ENCODE measurements around the gene C19orf25. TPM values are rescaled to one million over a fixed set of nuclear protein-coding genes. Genes with fewer than 3 reads are reported as not detected.
"Not testable (repeated sequence)": the region's sequence is repeated elsewhere in the genome, so short reads cannot be mapped to it uniquely, and the experiment has no call there.

C19orf25 gene
- total RNA-seq, 1 donor from 2014 or later: 29.2 TPM

DNA sequence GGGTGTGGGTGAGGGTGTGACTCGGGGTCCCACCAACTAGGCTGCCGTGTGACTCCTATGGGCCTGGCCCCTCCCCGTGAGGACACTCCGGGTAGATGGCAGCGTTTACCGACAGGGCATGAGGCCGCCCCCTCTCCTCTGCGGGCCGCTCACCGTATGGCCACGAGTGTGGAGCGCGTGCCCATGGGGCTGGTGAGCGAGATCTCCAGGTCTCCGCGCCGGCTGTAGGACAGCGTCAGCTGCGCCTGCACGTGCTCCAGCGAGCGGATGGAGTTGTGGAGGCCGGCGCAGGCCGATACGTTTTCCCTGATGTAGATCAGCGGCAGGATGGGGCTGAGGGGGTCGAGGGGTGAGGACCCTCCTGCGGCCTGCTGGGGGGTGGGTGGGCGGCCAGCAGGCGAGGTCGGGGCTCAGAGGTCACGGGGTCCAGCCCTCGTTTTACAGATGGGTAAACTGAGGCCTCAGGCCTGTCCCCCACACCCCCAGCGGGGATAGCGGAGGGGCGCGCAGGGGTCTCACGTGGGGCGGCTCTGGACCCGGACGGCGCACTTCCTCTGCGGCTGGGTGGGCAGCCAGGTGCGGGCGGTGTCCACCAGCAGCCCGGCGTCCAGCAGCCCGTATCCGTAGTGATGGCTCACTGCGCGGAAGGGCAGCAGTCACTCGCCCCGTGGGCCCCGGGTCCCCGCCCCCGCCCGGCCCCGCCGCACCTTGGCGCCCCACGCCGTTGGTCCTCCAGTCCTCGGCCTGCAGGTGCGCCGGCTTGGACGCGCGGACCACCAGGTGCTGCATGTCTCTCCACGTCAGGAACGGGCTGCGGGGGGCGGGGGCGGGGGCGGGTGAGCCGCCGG lies 4.3 kb upstream of the C19orf25 start:
- Mint-ChIP-seq H3K27ac (ENCODE audit: unreplicated experiment) (no peak overlapping the region), H3K36me3 (ENCODE audit: unreplicated experiment) (no peaks in the 10 kb centered on the region), H3K27me3 (ENCODE audit: unreplicated experiment) (peaks cover 9% of the 10 kb centered on the region), H3K9me3 (ENCODE audit: unreplicated experiment) (peaks cover 10% of the 10 kb centered on the region), H3K4me1 (ENCODE audit: low read depth, unreplicated experiment) (peaks cover 2% of the 10 kb centered on the region), H3K4me3 (ENCODE audit: unreplicated experiment) (no peak overlapping the region)
- TF ChIP-seq, protein P1, sequence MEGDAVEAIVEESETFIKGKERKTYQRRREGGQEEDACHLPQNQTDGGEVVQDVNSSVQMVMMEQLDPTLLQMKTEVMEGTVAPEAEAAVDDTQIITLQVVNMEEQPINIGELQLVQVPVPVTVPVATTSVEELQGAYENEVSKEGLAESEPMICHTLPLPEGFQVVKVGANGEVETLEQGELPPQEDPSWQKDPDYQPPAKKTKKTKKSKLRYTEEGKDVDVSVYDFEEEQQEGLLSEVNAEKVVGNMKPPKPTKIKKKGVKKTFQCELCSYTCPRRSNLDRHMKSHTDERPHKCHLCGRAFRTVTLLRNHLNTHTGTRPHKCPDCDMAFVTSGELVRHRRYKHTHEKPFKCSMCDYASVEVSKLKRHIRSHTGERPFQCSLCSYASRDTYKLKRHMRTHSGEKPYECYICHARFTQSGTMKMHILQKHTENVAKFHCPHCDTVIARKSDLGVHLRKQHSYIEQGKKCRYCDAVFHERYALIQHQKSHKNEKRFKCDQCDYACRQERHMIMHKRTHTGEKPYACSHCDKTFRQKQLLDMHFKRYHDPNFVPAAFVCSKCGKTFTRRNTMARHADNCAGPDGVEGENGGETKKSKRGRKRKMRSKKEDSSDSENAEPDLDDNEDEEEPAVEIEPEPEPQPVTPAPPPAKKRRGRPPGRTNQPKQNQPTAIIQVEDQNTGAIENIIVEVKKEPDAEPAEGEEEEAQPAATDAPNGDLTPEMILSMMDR (IDR thresholded peaks at IDR 0.05; ENCODE audit: partially characterized antibody, unreplicated experiment): no peak
- no peak for DNase-seq

DNA sequence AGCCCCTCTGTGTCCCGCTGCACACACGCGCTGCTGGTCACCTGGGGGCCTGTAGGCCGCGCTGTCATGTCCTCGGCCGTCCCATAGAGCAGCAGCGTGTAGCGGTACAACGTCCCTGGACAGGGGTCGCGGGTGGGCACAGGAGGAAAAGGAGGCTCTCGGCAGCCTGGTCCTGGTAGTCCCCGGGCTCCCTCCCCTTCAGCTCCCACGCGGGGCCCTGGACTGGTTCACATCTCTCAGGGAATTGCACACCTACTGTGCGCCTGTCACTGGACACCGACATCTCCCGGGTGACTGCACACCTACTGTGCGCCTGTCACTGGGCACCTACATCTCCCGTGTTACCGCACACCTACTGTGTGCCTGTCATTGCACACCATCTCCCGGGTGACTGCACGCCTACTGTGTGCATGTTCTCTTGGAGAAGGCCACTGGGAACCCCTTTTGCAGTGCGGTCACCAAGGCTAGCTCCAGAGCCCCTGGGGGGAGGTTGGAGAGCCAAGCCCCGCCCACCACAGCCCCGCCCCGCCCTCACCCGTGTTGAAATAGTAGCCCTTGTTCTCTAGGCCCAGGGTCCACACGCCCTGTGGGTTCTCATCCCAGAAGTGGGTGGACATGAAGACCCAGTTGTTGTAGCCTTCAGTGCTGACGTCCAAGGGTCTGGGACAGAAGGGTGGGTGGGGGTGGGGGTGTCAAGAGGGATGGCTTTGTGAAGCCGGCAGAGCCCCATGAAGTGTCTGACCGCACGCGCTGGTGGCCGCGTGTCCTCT lies 3.5 kb upstream of the C19orf25 start:
- H3K27ac Mint-ChIP-seq (ENCODE audit: unreplicated experiment): no peak overlapping the region
- TF ChIP-seq, protein P1 (IDR thresholded peaks at IDR 0.05; ENCODE audit: partially characterized antibody, unreplicated experiment): no peak
- peaks cover 10% of the 10 kb centered on the region for H3K9me3 Mint-ChIP-seq (ENCODE audit: unreplicated experiment)
- peaks cover 7% of the 10 kb centered on the region for H3K27me3 Mint-ChIP-seq (ENCODE audit: unreplicated experiment)
- H3K4me3 Mint-ChIP-seq (ENCODE audit: unreplicated experiment): no peak overlapping the region
- no peak for DNase-seq
- peaks cover 2% of the 10 kb centered on the region for H3K4me1 Mint-ChIP-seq (ENCODE audit: low read depth, unreplicated experiment)
- H3K36me3 Mint-ChIP-seq (ENCODE audit: unreplicated experiment): no peaks in the 10 kb centered on the region

DNA sequence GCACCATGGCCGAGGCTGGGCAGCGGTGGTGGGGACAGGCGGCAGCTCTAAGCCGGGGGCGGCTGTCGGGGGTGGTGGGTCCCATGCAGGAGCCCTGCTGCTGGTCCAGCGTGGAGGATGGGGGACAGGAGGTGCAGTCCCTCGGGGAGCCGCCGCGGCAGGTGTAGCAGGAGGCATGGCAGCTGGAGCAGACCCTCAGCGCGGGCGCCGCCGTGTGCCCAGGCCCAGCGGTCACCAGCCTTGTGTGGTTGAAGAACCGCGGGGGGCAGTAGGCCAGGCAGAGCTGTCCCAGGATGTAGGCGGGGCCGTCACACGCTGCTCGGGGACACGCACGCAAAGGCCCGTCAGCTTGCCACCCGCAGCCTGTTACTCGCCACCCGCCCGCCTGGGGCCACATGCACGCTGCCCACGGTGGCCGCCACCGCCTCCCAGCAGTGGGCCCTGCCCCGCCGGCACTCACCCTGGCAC lies 2.9 kb upstream of the C19orf25 start:
- peaks cover 11% of the 10 kb centered on the region for H3K27me3 Mint-ChIP-seq (ENCODE audit: unreplicated experiment)
- H3K9me3 Mint-ChIP-seq (ENCODE audit: unreplicated experiment): peaks cover 10% of the 10 kb centered on the region
- no peak for DNase-seq
- no peaks in the 10 kb centered on the region for H3K36me3 Mint-ChIP-seq (ENCODE audit: unreplicated experiment)
- H3K27ac Mint-ChIP-seq (ENCODE audit: unreplicated experiment): no peak overlapping the region
- TF ChIP-seq, protein P1 (IDR thresholded peaks at IDR 0.05; ENCODE audit: partially characterized antibody, unreplicated experiment): no peak
- no peak overlapping the region for H3K4me3 Mint-ChIP-seq (ENCODE audit: unreplicated experiment)
- peaks cover 2% of the 10 kb centered on the region for H3K4me1 Mint-ChIP-seq (ENCODE audit: low read depth, unreplicated experiment)

DNA sequence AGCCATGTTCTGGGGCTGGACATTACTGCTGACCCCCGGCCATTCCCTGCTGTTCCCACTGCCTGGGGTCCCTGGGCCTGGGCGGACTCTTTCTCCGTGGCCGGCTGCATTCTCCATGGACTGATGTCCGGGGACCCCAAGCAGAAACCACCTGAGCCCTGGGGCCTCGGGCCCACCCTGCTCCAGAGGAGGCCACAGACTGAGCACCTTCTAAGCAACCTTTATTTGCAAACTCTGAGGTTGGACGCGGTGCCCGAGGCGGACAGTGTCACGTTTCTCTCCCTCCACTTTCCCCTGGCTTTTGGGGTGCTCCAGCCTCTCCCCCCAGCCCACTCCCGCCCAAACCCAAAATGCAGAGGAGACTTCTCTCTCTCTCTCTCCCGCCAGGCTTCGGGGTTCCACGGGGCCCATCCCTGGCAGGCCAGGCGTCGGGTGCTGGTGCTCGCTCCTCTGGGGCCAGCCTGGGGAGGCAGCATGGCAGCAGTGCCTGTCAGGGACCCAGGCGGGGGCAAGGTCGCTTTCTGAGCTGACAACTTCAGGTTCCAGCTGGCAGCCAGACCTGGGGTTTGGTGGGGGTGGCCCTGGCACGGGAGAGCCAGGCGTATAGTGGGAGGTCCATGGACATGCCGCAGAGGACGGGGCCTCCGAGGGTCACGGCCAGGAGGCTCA lies 2.3 kb upstream of the C19orf25 start:
- Mint-ChIP-seq H3K27me3 (ENCODE audit: unreplicated experiment) (peaks cover 11% of the 10 kb centered on the region), H3K9me3 (ENCODE audit: unreplicated experiment) (peaks cover 10% of the 10 kb centered on the region), H3K36me3 (ENCODE audit: unreplicated experiment) (no peaks in the 10 kb centered on the region), H3K4me3 (ENCODE audit: unreplicated experiment) (no peak overlapping the region), H3K4me1 (ENCODE audit: low read depth, unreplicated experiment) (peaks cover 2% of the 10 kb centered on the region), H3K27ac (ENCODE audit: unreplicated experiment) (no peak overlapping the region)
- TF ChIP-seq, protein P1 (IDR thresholded peaks at IDR 0.05; ENCODE audit: partially characterized antibody, unreplicated experiment): no peak
- DNase-seq: no peak

DNA sequence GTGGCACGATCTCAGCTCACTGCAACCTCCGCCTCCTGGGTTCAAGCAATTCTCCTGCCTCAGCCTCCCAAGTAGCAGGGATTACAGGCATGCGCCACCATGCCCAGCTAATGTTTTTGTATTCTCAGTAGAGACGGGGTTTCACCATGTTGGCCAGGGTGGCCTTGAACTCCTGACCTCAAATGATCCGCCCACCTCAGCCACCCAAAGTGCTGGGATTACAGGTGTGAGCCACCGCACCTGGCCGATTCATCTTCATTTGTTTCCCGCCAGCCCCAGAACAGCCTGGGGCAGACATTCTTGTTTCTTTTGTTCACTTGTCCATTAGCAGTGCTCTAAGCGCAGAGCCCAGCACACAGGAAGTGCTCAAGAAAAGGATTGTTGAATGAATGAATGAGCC lies 2.0 kb downstream of the C19orf25 start:
- not testable (repeated sequence) for DNase-seq; H3K4me1 Mint-ChIP-seq (ENCODE audit: low read depth, unreplicated experiment); H3K27ac Mint-ChIP-seq (ENCODE audit: unreplicated experiment); H3K36me3 Mint-ChIP-seq (ENCODE audit: unreplicated experiment); H3K4me3 Mint-ChIP-seq (ENCODE audit: unreplicated experiment)
- Mint-ChIP-seq H3K9me3 (ENCODE audit: unreplicated experiment) (peaks cover 29% of the 10 kb centered on the region), H3K27me3 (ENCODE audit: unreplicated experiment) (peaks cover 29% of the 10 kb centered on the region)

Measured in glutamatergic neuron (in vitro differentiated cells).